ENCODE data around the gene NKX2-2. TPM values are rescaled to one million over a fixed set of nuclear protein-coding genes. Genes with fewer than 3 reads are reported as not detected.

NKX2-2 gene
- polyA plus RNA-seq, 1 experiment: not detected

DNA sequence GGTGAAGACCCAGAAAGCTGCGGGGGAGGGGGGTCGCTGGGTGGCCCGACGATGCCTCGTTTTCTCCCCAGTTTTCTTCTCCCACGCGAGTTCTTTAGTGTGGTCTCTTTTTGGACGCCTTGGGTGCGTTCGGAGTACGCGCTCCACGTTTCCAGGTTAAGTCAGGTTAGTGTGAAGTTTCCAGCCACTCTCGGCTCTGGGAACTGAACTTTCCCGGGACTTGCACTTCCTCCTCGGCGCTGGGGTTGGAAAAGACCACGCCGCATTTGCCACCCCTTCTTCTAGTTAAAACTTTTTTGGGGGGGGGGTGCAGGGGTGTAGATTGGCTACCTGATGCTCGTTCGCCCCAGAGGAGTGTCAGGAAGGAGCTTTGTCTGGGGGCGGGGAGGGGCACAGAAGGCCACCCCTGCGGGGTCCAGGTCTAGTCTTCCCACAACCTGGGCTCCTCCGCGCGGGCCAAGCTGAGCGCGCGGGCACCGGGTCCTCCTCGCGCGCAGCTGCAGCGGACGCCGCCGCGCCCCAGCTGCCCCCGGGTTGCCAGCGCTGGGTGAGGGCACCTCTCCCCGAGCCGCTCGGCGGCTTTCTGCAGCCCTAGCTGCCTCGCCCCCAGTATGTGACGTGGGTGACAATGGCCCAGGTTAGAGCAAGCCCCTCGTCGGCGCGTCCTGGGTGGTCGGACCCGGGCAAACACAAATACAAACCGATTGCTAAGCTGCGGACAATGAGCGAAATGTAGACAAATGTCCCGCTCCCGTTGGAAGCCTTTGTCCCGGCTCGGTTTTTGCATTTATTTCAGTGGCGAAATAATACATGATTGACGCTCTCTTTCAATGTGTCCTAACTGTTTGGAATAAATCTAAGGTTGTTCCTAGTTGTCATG, 1.7 kb upstream of the NKX2-2 start:
- Histone ChIP-seq H3K9me3 (ENCODE audit: control insufficient read depth, insufficient read depth, low read length) (peaks cover 11% of the 10 kb centered on the region; the same call in 1 of the 2 replicates), H3K27ac (ENCODE audit: low read depth, low read length) (no peak overlapping the region), H3K4me3 (ENCODE audit: low read depth, low read length) (no peak overlapping the region), H3K27me3 (ENCODE audit: control insufficient read depth, insufficient read depth, low read length) (peaks cover 94% of the 10 kb centered on the region)
- TF ChIP-seq, protein P1, sequence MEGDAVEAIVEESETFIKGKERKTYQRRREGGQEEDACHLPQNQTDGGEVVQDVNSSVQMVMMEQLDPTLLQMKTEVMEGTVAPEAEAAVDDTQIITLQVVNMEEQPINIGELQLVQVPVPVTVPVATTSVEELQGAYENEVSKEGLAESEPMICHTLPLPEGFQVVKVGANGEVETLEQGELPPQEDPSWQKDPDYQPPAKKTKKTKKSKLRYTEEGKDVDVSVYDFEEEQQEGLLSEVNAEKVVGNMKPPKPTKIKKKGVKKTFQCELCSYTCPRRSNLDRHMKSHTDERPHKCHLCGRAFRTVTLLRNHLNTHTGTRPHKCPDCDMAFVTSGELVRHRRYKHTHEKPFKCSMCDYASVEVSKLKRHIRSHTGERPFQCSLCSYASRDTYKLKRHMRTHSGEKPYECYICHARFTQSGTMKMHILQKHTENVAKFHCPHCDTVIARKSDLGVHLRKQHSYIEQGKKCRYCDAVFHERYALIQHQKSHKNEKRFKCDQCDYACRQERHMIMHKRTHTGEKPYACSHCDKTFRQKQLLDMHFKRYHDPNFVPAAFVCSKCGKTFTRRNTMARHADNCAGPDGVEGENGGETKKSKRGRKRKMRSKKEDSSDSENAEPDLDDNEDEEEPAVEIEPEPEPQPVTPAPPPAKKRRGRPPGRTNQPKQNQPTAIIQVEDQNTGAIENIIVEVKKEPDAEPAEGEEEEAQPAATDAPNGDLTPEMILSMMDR (IDR thresholded peaks at IDR 0.05; ENCODE audit: low read depth, low read length): no peak
- DNase-seq (ENCODE audit: low read depth, low spot score): no peak
- ChIA-PET POLR2A (no interaction called here), CTCF (interaction anchor here (1.1 to 3.3 kb wide), 2 partner anchors 11 to 280 kb away, joined by 3 to 19 read pairs; no protein-coding TSS in a partner anchor)

DNA sequence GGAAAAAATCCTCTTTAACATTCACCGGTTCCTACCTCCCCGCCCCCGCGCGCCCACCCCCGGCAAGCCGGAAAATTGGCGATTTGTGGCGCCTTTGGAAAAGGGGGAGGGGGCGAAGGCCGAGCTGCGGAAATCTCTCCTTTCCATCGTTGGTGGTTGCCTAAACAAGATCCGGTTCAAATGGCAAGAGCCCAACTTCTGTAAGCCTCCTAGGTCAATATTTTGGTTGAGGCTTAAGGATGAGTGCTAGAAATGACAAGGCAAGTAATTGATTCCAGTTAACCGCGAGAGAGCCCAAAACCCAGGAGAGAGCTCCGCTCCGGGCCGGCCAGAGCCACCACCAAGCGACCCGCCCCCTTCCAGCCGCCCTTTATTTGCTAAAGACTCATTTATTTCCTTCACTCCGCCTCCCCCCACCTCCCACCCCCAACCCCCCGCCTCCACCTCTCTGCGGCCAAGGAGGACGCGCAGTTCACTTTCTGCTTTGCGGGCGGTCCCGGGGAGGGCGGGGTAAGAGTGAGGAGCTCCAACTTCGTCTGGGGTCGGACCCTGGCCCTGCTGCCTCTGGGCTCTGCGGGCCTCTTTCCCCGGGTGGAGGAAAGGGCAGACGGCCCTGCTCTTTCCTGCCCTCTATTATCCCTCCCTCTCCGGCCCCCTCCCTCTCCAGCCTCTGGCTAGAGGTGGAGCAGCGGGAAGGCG, 838 bp upstream of the NKX2-2 start:
- DNase-seq (ENCODE audit: low read depth, low spot score): no peak
- CTCF ChIA-PET: interaction anchor here (1.1 to 3.3 kb wide), 2 partner anchors 10 to 279 kb away, joined by 3 to 19 read pairs; no protein-coding TSS in a partner anchor
- TF ChIP-seq, protein P1 (IDR thresholded peaks at IDR 0.05; ENCODE audit: low read depth, low read length): no peak
- H3K27me3 ChIP-seq (ENCODE audit: control insufficient read depth, insufficient read depth, low read length): peaks cover 92% of the 10 kb centered on the region
- POLR2A ChIA-PET: no interaction called here
- H3K27ac ChIP-seq (ENCODE audit: low read depth, low read length): no peak overlapping the region
- no peak overlapping the region for H3K4me3 ChIP-seq (ENCODE audit: low read depth, low read length)
- peaks cover 11% of the 10 kb centered on the region; the same call in 1 of the 2 replicates for H3K9me3 ChIP-seq (ENCODE audit: control insufficient read depth, insufficient read depth, low read length)

DNA sequence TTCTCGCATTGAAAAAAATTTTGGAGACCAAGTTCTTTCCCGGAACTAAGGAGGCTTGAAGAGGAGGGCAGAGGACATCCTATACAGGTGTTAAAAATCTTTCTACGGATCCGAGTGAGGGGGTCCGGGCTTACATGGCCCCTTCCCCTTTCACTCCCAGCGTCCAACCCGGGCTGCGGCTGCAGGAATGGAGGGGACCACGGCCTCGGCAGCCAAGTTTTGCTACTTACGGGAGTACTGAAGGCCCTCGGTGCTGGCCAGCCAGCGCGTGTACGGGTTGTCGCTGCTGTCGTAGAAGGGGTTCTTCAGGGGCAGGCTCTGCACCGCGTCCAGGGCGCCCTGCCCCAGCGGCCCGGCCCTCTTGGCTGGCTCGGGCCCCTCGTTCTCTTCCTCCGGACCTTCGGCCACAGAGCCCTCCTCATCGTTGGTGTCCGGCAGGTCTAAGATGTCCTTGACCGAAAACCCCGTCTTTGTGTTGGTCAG, 642 bp downstream of the NKX2-2 start:
- Histone ChIP-seq H3K4me3 (ENCODE audit: low read depth, low read length) (no peak overlapping the region), H3K9me3 (ENCODE audit: control insufficient read depth, insufficient read depth, low read length) (peaks cover 11% of the 10 kb centered on the region; the same call in 1 of the 2 replicates), H3K27me3 (ENCODE audit: control insufficient read depth, insufficient read depth, low read length) (peaks cover 91% of the 10 kb centered on the region), H3K27ac (ENCODE audit: low read depth, low read length) (no peak overlapping the region)
- TF ChIP-seq, protein P1 (IDR thresholded peaks at IDR 0.05; ENCODE audit: low read depth, low read length): no peak
- CTCF ChIA-PET: interaction anchor here (3.3 kb wide), 1 partner anchor 278 kb away, joined by 19 read pairs; no protein-coding TSS in a partner anchor
- POLR2A ChIA-PET: no interaction called here
- DNase-seq (ENCODE audit: low read depth, low spot score): no peak

DNA sequence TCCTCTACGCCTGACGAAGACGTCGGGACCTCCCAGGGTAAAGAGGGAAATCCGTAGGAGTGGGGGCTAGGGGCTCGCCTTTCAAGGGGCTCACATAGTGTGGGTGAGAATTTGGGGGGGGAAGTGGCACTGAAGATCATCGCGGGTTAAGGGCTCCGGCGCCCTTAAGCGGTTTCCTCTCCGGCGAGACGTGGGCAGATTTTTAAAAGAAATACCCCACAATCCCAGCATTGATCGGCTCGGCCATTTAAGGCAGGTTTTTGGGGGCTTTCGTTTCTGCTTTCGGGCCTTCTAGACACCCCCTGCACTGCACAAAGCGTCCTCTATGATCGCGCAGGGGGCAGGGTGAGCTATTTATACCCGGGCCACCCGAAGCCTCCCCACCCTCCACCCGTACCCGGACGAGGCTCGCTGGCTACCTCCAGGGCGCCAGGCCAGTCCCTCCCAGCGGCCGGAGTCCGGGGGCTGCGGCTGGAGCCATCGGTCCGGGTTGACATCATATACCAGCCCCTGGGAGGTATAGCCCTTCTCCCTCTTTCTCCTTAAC, 1.2 kb downstream of the NKX2-2 start:
- CTCF ChIA-PET: no interaction called here
- peak overlapping the region; percentile 10; the same call in 1 of the 2 replicates for H3K4me3 ChIP-seq (ENCODE audit: low read depth, low read length)

More for the DNA sequence above, 1.2 kb downstream of the NKX2-2 start:
- POLR2A ChIA-PET: no interaction called here
- H3K27me3 ChIP-seq (ENCODE audit: control insufficient read depth, insufficient read depth, low read length): peaks cover 91% of the 10 kb centered on the region
- H3K9me3 ChIP-seq (ENCODE audit: control insufficient read depth, insufficient read depth, low read length): peaks cover 11% of the 10 kb centered on the region; the same call in 1 of the 2 replicates
- H3K27ac ChIP-seq (ENCODE audit: low read depth, low read length): no peak overlapping the region
- TF ChIP-seq, protein P1 (IDR thresholded peaks at IDR 0.05; ENCODE audit: low read depth, low read length): no peak
- DNase-seq (ENCODE audit: low read depth, low spot score): no peak
